HepG2 (cell line): Measurements from ENCODE around the gene ZBTB7B. TPM values are rescaled to one million over a fixed set of nuclear protein-coding genes. Genes with fewer than 3 reads are reported as not detected.
A peak's percentile ranks its signal among the peaks of the same experiment; 100 is the strongest.

Source experiments
- ETV5 ChIP-seq: IDR thresholded peaks from 2 replicates; pipeline ENCODE4 v1.6.1; 2018; ENCODE audit warnings: missing biosample characterization, missing genetic modification reagents, inconsistent platforms, borderline replicate concordance
- HOMEZ ChIP-seq: IDR thresholded peaks from 2 replicates; pipeline ENCODE4 v1.6.1; 2016; ENCODE audit warnings: low read depth
- KLF15 ChIP-seq: sonication (generic); formaldehyde crosslinking; IDR thresholded peaks from 2 replicates; pipeline ENCODE4 v1.8.1; 2023; ENCODE audit warnings: borderline replicate concordance, mild to moderate bottlenecking, inconsistent platforms, missing genetic modification reagents, mixed read lengths
- MBD4 ChIP-seq: IDR thresholded peaks from 2 replicates; pipeline ENCODE4 v1.6.1; 2012; ENCODE audit warnings: low read length, inconsistent platforms, borderline replicate concordance
- NR1H2 ChIP-seq: sonication (generic); formaldehyde crosslinking; IDR thresholded peaks from 2 replicates; pipeline ENCODE4 v1.8.1; 2022; ENCODE audit warnings: low read depth, missing genetic modification reagents, borderline replicate concordance
- PAX8 ChIP-seq: sonication (generic); formaldehyde crosslinking; IDR thresholded peaks from 2 replicates; pipeline ENCODE4 v1.8.0; 2022; ENCODE audit warnings: mild to moderate bottlenecking, missing genetic modification reagents, borderline replicate concordance
- RELA ChIP-seq: sonication (generic); formaldehyde crosslinking; IDR thresholded peaks from 2 replicates; pipeline ENCODE4 v1.4.0; 2020; ENCODE audit warnings: missing genetic modification reagents
- SIX1 ChIP-seq: sonication (generic); formaldehyde crosslinking; IDR thresholded peaks from 2 replicates; pipeline ENCODE4 v1.4.0; 2020; ENCODE audit warnings: missing genetic modification reagents, borderline replicate concordance
- WIZ ChIP-seq: sonication (generic); formaldehyde crosslinking; IDR thresholded peaks from 2 replicates; pipeline ENCODE4 v1.5.1; 2020; ENCODE audit warnings: mild to moderate bottlenecking, missing genetic modification reagents
- XRCC5 ChIP-seq: fragments of 200-400 bp; formaldehyde crosslinking; optimal IDR thresholded peaks from 2 replicates; pipeline ENCODE3; 2017; ENCODE audit warnings: mild to moderate bottlenecking, low read length
- ZBTB40 ChIP-seq, 2 experiments: fragments of 450-650 bp in 1 of 2; sonication (generic) in 1 of 2; formaldehyde crosslinking in 1 of 2; IDR thresholded peaks; 2 replicates each; pipeline versions ENCODE4 v1.6.1 to v1.8.0; 2016 to 2022; ENCODE audit warnings: antibody characterized with exemption in 1 of 2, mild to moderate bottlenecking in 1 of 2, missing genetic modification reagents in 1 of 2
- ZNF282 ChIP-seq: fragments of 450-650 bp; IDR thresholded peaks from 2 replicates; pipeline ENCODE4 v1.6.1; 2018; ENCODE audit not compliant: partially characterized antibody
- ZNF468 ChIP-seq: sonication (generic); formaldehyde crosslinking; IDR thresholded peaks from 2 replicates; pipeline ENCODE4 v1.8.0; 2022; ENCODE audit warnings: mild to moderate bottlenecking, moderate library complexity, missing genetic modification reagents
- ZNF766 ChIP-seq: sonication (generic); formaldehyde crosslinking; IDR thresholded peaks from 2 replicates; pipeline ENCODE4 v1.5.0; 2020; ENCODE audit warnings: missing genetic modification reagents, borderline replicate concordance
- ZNF883 ChIP-seq: sonication (generic); formaldehyde crosslinking; IDR thresholded peaks from 2 replicates; pipeline ENCODE4 v1.5.1; 2020; ENCODE audit warnings: mild to moderate bottlenecking, missing genetic modification reagents; ENCODE audit errors: not compliant biosample characterization
- polyA plus RNA-seq, 8 experiments: library from polyadenylated mRNA; depleted of rRNA in 3 of 8; stranded (reverse) in 7 of 8; unstranded in 1 of 8; fragments of >200 nt; fragmentation: Illumina TruSeq in 4 of 8; extraction: Trizol in 4 of 8; gene quantifications; 2 replicates each; pipeline versions ENCODE4 v1.2.1 to v1.2.3, GENCODE V29; 2011 to 2016; ENCODE audit warnings: low read depth in 4 of 8, missing spikeins in 1 of 8, mixed read lengths in 1 of 8; ENCODE audit not compliant: insufficient read depth in 1 of 8
- total RNA-seq, 5 experiments: library from RNA; depleted of rRNA; stranded (reverse); fragments of >200 nt; fragmentation: Illumina TruSeq; extraction: Trizol; gene quantifications; 2 replicates each; pipeline ENCODE4 v1.2.3, GENCODE V29; 2016; ENCODE audit warnings: low read depth in 1 of 5

Gene ZBTB7B
- total and polyA plus RNA-seq, 2 of the 13 experiments (the other 11 are each of a cell fraction or from before 2014, with no cell fraction given) = 15.5 to 17.5 TPM

GRCh38 chr1:155050560-155051341 is 48.1 kb downstream of the ZBTB7B start, which contains the start of gene ADAM15 (continued):
- no peak for TF ChIP-seq ZBTB40 (IDR thresholded peaks at IDR 0.05)
- peak; percentile 60; the same call in 1 of the 2 replicates for TF ChIP-seq ZBTB40 (CRISPR knock-in tag; IDR thresholded peaks at IDR 0.05)
- TF ChIP-seq SIX1 = no peak
- TF ChIP-seq ZNF468 = no peak
- TF ChIP-seq MBD4 = no peak
- peak; percentile 72; the same call in 1 of the 2 replicates for TF ChIP-seq WIZ
- TF ChIP-seq ETV5 = peak; percentile 63
- TF ChIP-seq HOMEZ (CRISPR knock-in tag) = no peak
- peak; percentile 94 for TF ChIP-seq XRCC5
- TF ChIP-seq KLF15 (CRISPR knock-in tag) = 0 out of 2 replicates have a peak, but pooled peaks have one; percentile 19
- no peak for TF ChIP-seq RELA (CRISPR knock-in tag)
- TF ChIP-seq ZNF883 (CRISPR knock-in tag) = peak; percentile 77
- TF ChIP-seq ZNF766 = peak; percentile 87; the same call in 1 of the 2 replicates
- no peak for TF ChIP-seq ZNF282
- peak; percentile 76; the same call in 1 of the 2 replicates for TF ChIP-seq PAX8 (CRISPR knock-in tag)
- peak; percentile 18; the same call in 1 of the 2 replicates for TF ChIP-seq NR1H2
